HepG2 (cell line): ENCODE results near the gene ZDHHC18. TPM values are rescaled to one million over a fixed set of nuclear protein-coding genes. Genes with fewer than 3 reads are reported as not detected.

Experiments
- GABPA ChIP-seq, 2 experiments: IDR thresholded peaks; 2 replicates each; pipeline ENCODE4 v1.6.1; 2011 to 2016; ENCODE audit warnings: low read depth in 2 of 2, low read length in 1 of 2, missing biosample characterization in 1 of 2, missing genetic modification characterization in 1 of 2
- SRSF9 ChIP-seq: fragments of 200-400 bp; formaldehyde crosslinking; IDR thresholded peaks from 2 replicates; pipeline ENCODE4 v1.6.1; 2018; ENCODE audit warnings: borderline replicate concordance, mild to moderate bottlenecking, low read depth, low read length; ENCODE audit not compliant: insufficient read depth, poor library complexity, severe bottlenecking
- ZFYVE20 ChIP-seq: sonication (generic); formaldehyde crosslinking; IDR thresholded peaks from 2 replicates; pipeline ENCODE4 v1.8.0; 2023; ENCODE audit warnings: low read depth, mild to moderate bottlenecking, moderate library complexity, missing genetic modification reagents, borderline replicate concordance
- polyA plus RNA-seq, 8 experiments: library from polyadenylated mRNA; depleted of rRNA in 3 of 8; stranded (reverse) in 7 of 8; unstranded in 1 of 8; fragments of >200 nt; fragmentation: Illumina TruSeq in 4 of 8; extraction: Trizol in 4 of 8; gene quantifications; 2 replicates each; pipeline versions ENCODE4 v1.2.1 to v1.2.3, GENCODE V29; 2011 to 2016; ENCODE audit warnings: low read depth in 4 of 8, missing spikeins in 1 of 8, mixed read lengths in 1 of 8; ENCODE audit not compliant: insufficient read depth in 1 of 8
- total RNA-seq, 5 experiments: library from RNA; depleted of rRNA; stranded (reverse); fragments of >200 nt; fragmentation: Illumina TruSeq; extraction: Trizol; gene quantifications; 2 replicates each; pipeline ENCODE4 v1.2.3, GENCODE V29; 2016; ENCODE audit warnings: low read depth in 1 of 5
- TF ChIP-seq, protein P1 (sequence below): sonication (generic); formaldehyde crosslinking; IDR thresholded peaks from 2 replicates; pipeline ENCODE4 v1.4.0; 2020; ENCODE audit warnings: low read depth, missing genetic modification reagents
- TF ChIP-seq, protein P2 (sequence below): sonication (generic); formaldehyde crosslinking; IDR thresholded peaks from 2 replicates; pipeline ENCODE4 v1.9.0; 2021; ENCODE audit warnings: missing genetic modification reagents, borderline replicate concordance
- TF ChIP-seq, protein P3 (sequence below): sonication (generic); formaldehyde crosslinking; IDR thresholded peaks from 2 replicates; pipeline ENCODE4 v1.4.0; 2020; ENCODE audit warnings: missing genetic modification reagents, borderline replicate concordance
- TF ChIP-seq, protein P4 (sequence below): fragments of 450-650 bp; IDR thresholded peaks from 2 replicates; pipeline ENCODE4 v1.6.1; 2017
- TF ChIP-seq, protein P5 (sequence below): sonication (generic); formaldehyde crosslinking; IDR thresholded peaks from 2 replicates; pipeline ENCODE4 v1.5.0; 2020; ENCODE audit warnings: mild to moderate bottlenecking, missing genetic modification reagents, moderate library complexity

ZDHHC18 gene
- total and polyA plus RNA-seq, 2 of the 13 experiments (the other 11 are each of a cell fraction or from before 2014, with no cell fraction given) = 13.2 to 35.3 TPM

DNA sequence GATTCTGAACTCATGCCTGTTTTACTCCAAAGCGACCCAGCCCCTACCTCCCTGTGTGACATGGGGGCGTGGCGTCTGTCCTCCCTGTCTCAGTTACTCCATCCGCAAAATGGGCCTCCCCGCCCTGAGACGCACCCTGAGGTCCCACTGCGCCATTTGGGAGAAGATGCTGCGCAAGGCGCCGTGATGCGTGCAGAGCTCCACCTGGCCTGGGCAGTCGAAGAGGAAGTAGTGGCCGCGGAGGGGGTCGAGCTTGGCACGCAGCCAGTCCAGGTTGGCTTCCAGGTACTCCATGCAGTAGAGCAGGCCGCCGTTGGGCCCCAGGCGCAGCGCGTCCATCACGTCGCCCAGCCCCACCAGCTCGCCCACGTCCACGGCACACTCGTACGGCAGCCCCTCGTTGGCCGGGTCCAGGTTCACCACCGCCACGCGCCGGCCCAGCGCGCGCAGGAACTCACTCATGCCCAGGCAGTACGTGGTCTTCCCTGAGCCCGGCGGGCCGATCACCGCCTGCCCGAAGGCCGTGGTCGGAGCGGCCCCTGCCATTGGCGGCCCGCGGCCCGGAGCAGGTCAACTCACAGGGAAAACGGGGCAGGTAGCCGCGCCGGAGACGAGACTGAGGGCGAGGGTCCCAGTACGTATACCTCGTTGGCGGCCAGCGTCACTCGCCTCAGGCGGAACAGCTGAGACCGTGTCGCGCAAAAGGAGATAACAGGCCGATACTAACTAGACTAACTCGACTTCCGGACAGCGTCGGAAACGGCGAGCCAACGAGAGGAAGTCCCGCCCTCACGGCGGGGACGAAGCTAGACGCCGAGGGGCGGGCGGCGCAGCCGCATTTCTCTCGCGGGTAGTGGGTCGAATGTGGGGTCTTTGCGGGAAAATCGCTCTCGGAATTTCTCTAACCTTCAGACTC is 63.3 kb downstream of the ZDHHC18 start, which contains the start of gene GPN2 (continued):
- no peak for TF ChIP-seq SRSF9
- TF ChIP-seq, protein P1, sequence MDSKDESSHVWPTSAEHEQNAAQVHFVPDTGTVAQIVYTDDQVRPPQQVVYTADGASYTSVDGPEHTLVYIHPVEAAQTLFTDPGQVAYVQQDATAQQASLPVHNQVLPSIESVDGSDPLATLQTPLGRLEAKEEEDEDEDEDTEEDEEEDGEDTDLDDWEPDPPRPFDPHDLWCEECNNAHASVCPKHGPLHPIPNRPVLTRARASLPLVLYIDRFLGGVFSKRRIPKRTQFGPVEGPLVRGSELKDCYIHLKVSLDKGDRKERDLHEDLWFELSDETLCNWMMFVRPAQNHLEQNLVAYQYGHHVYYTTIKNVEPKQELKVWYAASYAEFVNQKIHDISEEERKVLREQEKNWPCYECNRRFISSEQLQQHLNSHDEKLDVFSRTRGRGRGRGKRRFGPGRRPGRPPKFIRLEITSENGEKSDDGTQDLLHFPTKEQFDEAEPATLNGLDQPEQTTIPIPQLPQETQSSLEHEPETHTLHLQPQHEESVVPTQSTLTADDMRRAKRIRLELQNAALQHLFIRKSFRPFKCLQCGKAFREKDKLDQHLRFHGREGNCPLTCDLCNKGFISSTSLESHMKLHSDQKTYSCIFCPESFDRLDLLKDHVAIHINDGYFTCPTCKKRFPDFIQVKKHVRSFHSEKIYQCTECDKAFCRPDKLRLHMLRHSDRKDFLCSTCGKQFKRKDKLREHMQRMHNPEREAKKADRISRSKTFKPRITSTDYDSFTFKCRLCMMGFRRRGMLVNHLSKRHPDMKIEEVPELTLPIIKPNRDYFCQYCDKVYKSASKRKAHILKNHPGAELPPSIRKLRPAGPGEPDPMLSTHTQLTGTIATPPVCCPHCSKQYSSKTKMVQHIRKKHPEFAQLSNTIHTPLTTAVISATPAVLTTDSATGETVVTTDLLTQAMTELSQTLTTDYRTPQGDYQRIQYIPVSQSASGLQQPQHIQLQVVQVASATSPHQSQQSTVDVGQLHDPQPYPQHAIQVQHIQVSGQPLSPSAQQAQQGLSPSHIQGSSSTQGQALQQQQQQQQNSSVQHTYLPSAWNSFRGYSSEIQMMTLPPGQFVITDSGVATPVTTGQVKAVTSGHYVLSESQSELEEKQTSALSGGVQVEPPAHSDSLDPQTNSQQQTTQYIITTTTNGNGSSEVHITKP (CRISPR knock-in tag) = no peak; the same call in 1 of the 2 replicates
- TF ChIP-seq, protein P2, sequence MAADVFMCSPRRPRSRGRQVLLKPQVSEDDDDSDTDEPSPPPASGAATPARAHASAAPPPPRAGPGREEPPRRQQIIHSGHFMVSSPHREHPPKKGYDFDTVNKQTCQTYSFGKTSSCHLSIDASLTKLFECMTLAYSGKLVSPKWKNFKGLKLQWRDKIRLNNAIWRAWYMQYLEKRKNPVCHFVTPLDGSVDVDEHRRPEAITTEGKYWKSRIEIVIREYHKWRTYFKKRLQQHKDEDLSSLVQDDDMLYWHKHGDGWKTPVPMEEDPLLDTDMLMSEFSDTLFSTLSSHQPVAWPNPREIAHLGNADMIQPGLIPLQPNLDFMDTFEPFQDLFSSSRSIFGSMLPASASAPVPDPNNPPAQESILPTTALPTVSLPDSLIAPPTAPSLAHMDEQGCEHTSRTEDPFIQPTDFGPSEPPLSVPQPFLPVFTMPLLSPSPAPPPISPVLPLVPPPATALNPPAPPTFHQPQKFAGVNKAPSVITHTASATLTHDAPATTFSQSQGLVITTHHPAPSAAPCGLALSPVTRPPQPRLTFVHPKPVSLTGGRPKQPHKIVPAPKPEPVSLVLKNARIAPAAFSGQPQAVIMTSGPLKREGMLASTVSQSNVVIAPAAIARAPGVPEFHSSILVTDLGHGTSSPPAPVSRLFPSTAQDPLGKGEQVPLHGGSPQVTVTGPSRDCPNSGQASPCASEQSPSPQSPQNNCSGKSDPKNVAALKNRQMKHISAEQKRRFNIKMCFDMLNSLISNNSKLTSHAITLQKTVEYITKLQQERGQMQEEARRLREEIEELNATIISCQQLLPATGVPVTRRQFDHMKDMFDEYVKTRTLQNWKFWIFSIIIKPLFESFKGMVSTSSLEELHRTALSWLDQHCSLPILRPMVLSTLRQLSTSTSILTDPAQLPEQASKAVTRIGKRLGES (CRISPR knock-in tag) = no peak
- TF ChIP-seq, protein P3, sequence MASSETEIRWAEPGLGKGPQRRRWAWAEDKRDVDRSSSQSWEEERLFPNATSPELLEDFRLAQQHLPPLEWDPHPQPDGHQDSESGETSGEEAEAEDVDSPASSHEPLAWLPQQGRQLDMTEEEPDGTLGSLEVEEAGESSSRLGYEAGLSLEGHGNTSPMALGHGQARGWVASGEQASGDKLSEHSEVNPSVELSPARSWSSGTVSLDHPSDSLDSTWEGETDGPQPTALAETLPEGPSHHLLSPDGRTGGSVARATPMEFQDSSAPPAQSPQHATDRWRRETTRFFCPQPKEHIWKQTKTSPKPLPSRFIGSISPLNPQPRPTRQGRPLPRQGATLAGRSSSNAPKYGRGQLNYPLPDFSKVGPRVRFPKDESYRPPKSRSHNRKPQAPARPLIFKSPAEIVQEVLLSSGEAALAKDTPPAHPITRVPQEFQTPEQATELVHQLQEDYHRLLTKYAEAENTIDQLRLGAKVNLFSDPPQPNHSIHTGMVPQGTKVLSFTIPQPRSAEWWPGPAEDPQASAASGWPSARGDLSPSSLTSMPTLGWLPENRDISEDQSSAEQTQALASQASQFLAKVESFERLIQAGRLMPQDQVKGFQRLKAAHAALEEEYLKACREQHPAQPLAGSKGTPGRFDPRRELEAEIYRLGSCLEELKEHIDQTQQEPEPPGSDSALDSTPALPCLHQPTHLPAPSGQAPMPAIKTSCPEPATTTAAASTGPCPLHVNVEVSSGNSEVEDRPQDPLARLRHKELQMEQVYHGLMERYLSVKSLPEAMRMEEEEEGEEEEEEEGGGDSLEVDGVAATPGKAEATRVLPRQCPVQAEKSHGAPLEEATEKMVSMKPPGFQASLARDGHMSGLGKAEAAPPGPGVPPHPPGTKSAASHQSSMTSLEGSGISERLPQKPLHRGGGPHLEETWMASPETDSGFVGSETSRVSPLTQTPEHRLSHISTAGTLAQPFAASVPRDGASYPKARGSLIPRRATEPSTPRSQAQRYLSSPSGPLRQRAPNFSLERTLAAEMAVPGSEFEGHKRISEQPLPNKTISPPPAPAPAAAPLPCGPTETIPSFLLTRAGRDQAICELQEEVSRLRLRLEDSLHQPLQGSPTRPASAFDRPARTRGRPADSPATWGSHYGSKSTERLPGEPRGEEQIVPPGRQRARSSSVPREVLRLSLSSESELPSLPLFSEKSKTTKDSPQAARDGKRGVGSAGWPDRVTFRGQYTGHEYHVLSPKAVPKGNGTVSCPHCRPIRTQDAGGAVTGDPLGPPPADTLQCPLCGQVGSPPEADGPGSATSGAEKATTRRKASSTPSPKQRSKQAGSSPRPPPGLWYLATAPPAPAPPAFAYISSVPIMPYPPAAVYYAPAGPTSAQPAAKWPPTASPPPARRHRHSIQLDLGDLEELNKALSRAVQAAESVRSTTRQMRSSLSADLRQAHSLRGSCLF (CRISPR knock-in tag) = no peak
- TF ChIP-seq, protein P4, sequence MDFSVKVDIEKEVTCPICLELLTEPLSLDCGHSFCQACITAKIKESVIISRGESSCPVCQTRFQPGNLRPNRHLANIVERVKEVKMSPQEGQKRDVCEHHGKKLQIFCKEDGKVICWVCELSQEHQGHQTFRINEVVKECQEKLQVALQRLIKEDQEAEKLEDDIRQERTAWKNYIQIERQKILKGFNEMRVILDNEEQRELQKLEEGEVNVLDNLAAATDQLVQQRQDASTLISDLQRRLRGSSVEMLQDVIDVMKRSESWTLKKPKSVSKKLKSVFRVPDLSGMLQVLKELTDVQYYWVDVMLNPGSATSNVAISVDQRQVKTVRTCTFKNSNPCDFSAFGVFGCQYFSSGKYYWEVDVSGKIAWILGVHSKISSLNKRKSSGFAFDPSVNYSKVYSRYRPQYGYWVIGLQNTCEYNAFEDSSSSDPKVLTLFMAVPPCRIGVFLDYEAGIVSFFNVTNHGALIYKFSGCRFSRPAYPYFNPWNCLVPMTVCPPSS = no peak
- TF ChIP-seq, protein P5, sequence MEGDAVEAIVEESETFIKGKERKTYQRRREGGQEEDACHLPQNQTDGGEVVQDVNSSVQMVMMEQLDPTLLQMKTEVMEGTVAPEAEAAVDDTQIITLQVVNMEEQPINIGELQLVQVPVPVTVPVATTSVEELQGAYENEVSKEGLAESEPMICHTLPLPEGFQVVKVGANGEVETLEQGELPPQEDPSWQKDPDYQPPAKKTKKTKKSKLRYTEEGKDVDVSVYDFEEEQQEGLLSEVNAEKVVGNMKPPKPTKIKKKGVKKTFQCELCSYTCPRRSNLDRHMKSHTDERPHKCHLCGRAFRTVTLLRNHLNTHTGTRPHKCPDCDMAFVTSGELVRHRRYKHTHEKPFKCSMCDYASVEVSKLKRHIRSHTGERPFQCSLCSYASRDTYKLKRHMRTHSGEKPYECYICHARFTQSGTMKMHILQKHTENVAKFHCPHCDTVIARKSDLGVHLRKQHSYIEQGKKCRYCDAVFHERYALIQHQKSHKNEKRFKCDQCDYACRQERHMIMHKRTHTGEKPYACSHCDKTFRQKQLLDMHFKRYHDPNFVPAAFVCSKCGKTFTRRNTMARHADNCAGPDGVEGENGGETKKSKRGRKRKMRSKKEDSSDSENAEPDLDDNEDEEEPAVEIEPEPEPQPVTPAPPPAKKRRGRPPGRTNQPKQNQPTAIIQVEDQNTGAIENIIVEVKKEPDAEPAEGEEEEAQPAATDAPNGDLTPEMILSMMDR (CRISPR knock-in tag) = no peak; the same call in 1 of the 2 replicates
- TF ChIP-seq ZFYVE20 (CRISPR knock-in tag) = peak; percentile 85
- peak; percentile 85 for TF ChIP-seq GABPA (IDR thresholded peaks at IDR 0.05; ENCODE audit: low read depth, low read length)
- peak; percentile 95 for TF ChIP-seq GABPA (CRISPR knock-in tag; IDR thresholded peaks at IDR 0.05; ENCODE audit: low read depth)
